SK-MEL-5 (cell line): ENCODE data around the gene GDF11. TPM values are rescaled to one million over a fixed set of nuclear protein-coding genes. Genes with fewer than 3 reads are reported as not detected.

ENCODE experiments used
- DNase-seq: peaks from one replicate; pipeline ENCODE4 v3.0.0-alpha.2; 2016; ENCODE audit warnings: low read depth, low spot score
- in situ Hi-C: cut with HindIII; loops from 2 replicates; pipeline ENCODE4 v1.10.0; 2016; ENCODE audit warnings: low sequenced_read_pairs, high pct_unique_total_duplicates, low pct_unique_long_range_greater_than_20kb
- polyA plus RNA-seq, 2 experiments: library from polyadenylated mRNA; depleted of rRNA; stranded (reverse); fragments of >200 nt; gene quantifications; 2 replicates each; pipeline ENCODE4 v1.2.3, GENCODE V29; 2015
- total RNA-seq: library from RNA; depleted of rRNA; stranded (reverse); fragments of >200 nt; shearing (Covaris generic); gene quantifications from 2 replicates; pipeline ENCODE4 v1.2.3, GENCODE V29; 2014; rRNA removed

The GDF11 gene
- total RNA-seq, result 12.1 and 15.0 TPM in 2 replicates
- 42.6 and 73.7 TPM in 2 replicates for polyA plus RNA-seq (2015; cell fraction: cytosol; rRNA removed)
- 12.4 and 13.1 TPM in 2 replicates for polyA plus RNA-seq (2015; cell fraction: nucleus; rRNA removed)

- in situ Hi-C loops, result no loop called here
- DNase-seq, result peak; percentile 76
Measured at GRCh38 chr12:55742719-55743405, at the start of gene GDF11. Gene GDF11 (plus strand): TSS chr12:55743122. CDS start chr12:55743317, 195 bp downstream.

- in situ Hi-C loops, result no loop called here
- no peak for DNase-seq
Measured at GRCh38 chr12:55693323-55694187, 49.4 kb upstream of the GDF11 start.

GRCh38 chr12:55694188-55694515 lies 48.8 kb upstream of the GDF11 start:
- in situ Hi-C loops, result no loop called here
- DNase-seq, result no peak

- in situ Hi-C loops, result no loop called here
- no peak for DNase-seq
Measured at GRCh38 chr12:55694651-55695050, 48.3 kb upstream of the GDF11 start.

GRCh38 chr12:55695349-55695748 lies 47.6 kb upstream of the GDF11 start:
- no peak for DNase-seq
- in situ Hi-C loops, result no loop called here

GRCh38 chr12:55696141-55696540 lies 46.8 kb upstream of the GDF11 start:
- DNase-seq, result no peak
- in situ Hi-C loops, result no loop called here

GRCh38 chr12:55696796-55697462 lies 46.0 kb upstream of the GDF11 start:
- in situ Hi-C loops, result no loop called here
- no peak for DNase-seq

GRCh38 chr12:55697686-55698085 lies 45.2 kb upstream of the GDF11 start:
- in situ Hi-C loops, result no loop called here
- no peak for DNase-seq

GRCh38 chr12:55698241-55698955 lies 44.5 kb upstream of the GDF11 start:
- DNase-seq, result no peak
- in situ Hi-C loops, result no loop called here

- in situ Hi-C loops, result no loop called here
- DNase-seq, result no peak
Measured at GRCh38 chr12:55698965-55699364, 44.0 kb upstream of the GDF11 start.

GRCh38 chr12:55699471-55700055 lies 43.4 kb upstream of the GDF11 start:
- in situ Hi-C loops, result no loop called here

GRCh38 chr12:55700255-55701018 lies 42.5 kb upstream of the GDF11 start:
- in situ Hi-C loops, result no loop called here
- no peak for DNase-seq

More at GRCh38 chr12:55699471-55700055, 43.4 kb upstream of the GDF11 start:
- DNase-seq, result no peak

GRCh38 chr12:55702861-55703260 lies 40.1 kb upstream of the GDF11 start:
- in situ Hi-C loops, result no loop called here

GRCh38 chr12:55703288-55703687 lies 39.6 kb upstream of the GDF11 start:
- in situ Hi-C loops, result no loop called here
- no peak for DNase-seq

More at GRCh38 chr12:55702861-55703260, 40.1 kb upstream of the GDF11 start:
- DNase-seq, result no peak

- in situ Hi-C loops, result no loop called here
- peak; percentile 88 for DNase-seq
Measured at GRCh38 chr12:55703901-55704761, 38.8 kb upstream of the GDF11 start.
